GM12878 (cell line): ENCODE data around the gene PPARA.

Experiments
- CTCF ChIP-seq, 3 experiments: IDR thresholded peaks in 2 of 3; conservative IDR thresholded peaks in 1 of 3; 2 replicates each; pipeline ENCODE4 v1.5.1; 2011; ENCODE audit warnings: low read depth in 3 of 3, low read length in 3 of 3, mild to moderate bottlenecking in 3 of 3, control low read depth in 2 of 3, moderate library complexity in 2 of 3, inconsistent platforms in 1 of 3, mixed read lengths in 1 of 3; ENCODE audit not compliant: control insufficient read depth in 2 of 3, insufficient read depth in 1 of 3; ENCODE audit errors: extremely low read depth in 1 of 3
- HDAC2 ChIP-seq: fragments of 200-600 bp; sonication (generic); IDR thresholded peaks from 2 replicates; pipeline ENCODE4 v1.6.1; 2017
- MAX ChIP-seq: IDR thresholded peaks from 2 replicates; pipeline ENCODE4 v1.6.1; 2012; ENCODE audit warnings: low read depth, low read length, improper control_type of control experiment
- MEF2A ChIP-seq: IDR thresholded peaks from 2 replicates; pipeline ENCODE4 v1.6.1; 2011; ENCODE audit warnings: low read depth, mild to moderate bottlenecking, low read length, moderate library complexity; ENCODE audit not compliant: insufficient read depth
- POLR2A ChIP-seq: IDR thresholded peaks from 2 replicates; pipeline ENCODE4 v1.6.1; 2011; ENCODE audit warnings: low read depth, mild to moderate bottlenecking, low read length
- POU2F2 ChIP-seq: IDR thresholded peaks from 3 replicates; pipeline ENCODE4 v1.6.1; 2011; ENCODE audit warnings: low read depth, mild to moderate bottlenecking, low read length, borderline replicate concordance
- RB1 ChIP-seq: fragments of 450-650 bp; formaldehyde crosslinking; IDR thresholded peaks from 2 replicates; pipeline ENCODE4 v1.6.1; 2017; ENCODE audit warnings: mild to moderate bottlenecking, borderline replicate concordance
- RCOR1 ChIP-seq: conservative IDR thresholded peaks from 2 replicates; pipeline ENCODE4 v1.6.1; 2012; ENCODE audit warnings: low read depth, low read length, improper control_type of control experiment
- SIN3A ChIP-seq: IDR thresholded peaks from 2 replicates; pipeline ENCODE4 v1.6.1; 2012; ENCODE audit warnings: low read depth, low read length, improper control_type of control experiment
- STAT1 ChIP-seq: fragments of 450-650 bp; conservative IDR thresholded peaks from 2 replicates; pipeline ENCODE4 v1.6.1; 2014; ENCODE audit warnings: antibody characterized with exemption, mild to moderate bottlenecking
- TAF1 ChIP-seq: IDR thresholded peaks from 2 replicates; pipeline ENCODE4 v1.6.1; 2011; ENCODE audit warnings: mild to moderate bottlenecking, low read depth, low read length, borderline replicate concordance
- ZNF24 ChIP-seq: fragments of 450-650 bp; IDR thresholded peaks from 2 replicates; pipeline ENCODE4 v1.6.1; 2017; ENCODE audit warnings: antibody characterized with exemption, mild to moderate bottlenecking

- TF ChIP-seq SIN3A, result no peak
- TF ChIP-seq ZNF24, result no peak
- TF ChIP-seq POLR2A, result no peak
- no peak for TF ChIP-seq POU2F2
- no peak for TF ChIP-seq TAF1
- TF ChIP-seq HDAC2, result no peak
- TF ChIP-seq CTCF (IDR thresholded peaks at IDR 0.05 in 2 of 3, conservative IDR thresholded peaks at IDR 0.05 in 1 of 3; ENCODE audit: control insufficient read depth in 2 of 3, extremely low read depth in 1 of 3, insufficient read depth in 1 of 3, low read depth in 3 of 3, low read length in 3 of 3), result no peak
- no peak for TF ChIP-seq RCOR1
- no peak for TF ChIP-seq STAT1
- no peak for TF ChIP-seq RB1
- no peak for TF ChIP-seq MEF2A
- no peak for TF ChIP-seq MAX
Observed at GRCh38 chr22:46239261-46240048, 89.1 kb downstream of the PPARA start.
